Measurements from ENCODE around the gene OR3A3. TPM values are rescaled to one million over a fixed set of nuclear protein-coding genes. Genes with fewer than 3 reads are reported as not detected.
"Not testable (repeated sequence)": the region's sequence is repeated elsewhere in the genome, so short reads cannot be mapped to it uniquely, and the experiment has no call there.

Gene OR3A3
- total and polyA plus RNA-seq, 12 donors, result not detected

DNA sequence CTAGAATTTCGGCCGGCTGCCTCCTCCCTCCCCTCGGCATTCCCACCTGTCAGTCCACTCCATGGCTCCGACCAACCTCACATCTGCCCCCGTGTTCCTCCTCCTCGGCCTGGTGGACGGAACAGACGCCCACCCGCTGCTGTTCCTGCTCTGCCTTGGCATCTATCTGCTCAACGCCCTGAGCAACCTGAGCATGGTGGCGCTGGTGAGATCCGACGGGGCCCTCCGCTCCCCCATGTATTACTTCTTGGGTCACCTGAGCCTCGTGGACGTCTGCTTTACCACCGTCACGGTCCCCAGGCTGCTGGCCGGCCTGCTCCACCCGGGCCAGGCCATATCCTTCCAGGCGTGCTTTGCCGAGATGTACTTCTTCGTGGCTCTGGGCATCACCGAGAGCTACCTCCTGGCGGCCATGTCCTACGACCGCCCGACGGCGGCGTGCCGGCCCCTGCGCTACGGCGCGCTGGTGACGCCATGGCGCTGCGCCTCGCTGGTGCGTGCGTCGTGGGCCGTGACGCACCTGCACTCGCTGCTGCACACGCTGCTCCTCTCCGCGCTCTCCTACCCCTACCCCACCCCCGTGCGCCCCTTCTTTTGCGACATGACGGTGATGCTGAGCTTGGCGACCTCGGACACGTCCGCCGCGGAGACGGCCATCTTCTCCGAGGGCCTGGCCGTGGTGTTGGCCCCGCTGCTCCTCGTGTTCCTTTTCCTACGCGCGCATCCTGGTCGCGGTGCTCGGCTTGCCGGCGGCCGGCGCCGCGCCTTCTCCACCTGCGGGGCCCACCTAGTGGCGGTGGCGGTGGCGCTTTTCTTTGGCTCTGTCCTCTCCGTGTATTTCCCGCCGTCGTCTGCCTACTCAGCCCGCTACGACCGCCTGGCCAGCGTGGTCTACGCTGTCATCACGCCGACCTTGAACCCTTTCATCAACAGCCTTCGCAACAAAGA, 25.0 kb upstream of the OR3A3 start, which contains the start of gene OR3A2:
OR3A2 (minus strand) TSS at position 440 of the 948 bp plus-strand sequence.
- intact Hi-C loops (cut with DNase I), result no loop called here
- Histone ChIP-seq H3K9me3 (replicated peaks in 1 of 3) (no peaks in the 10 kb centered on the region), H3K27ac (no peak within 1 kb of the TSS), H3K4me1 (replicated peaks in 1 of 2) (no peaks in the 10 kb centered on the region), H3K27me3 (peaks cover 10% of the 10 kb centered on the region), H3K36me3 (replicated peaks in 1 of 2) (no peaks in the 10 kb centered on the region), H3K4me3 (no peak within 1 kb of the TSS)
- TF ChIP-seq, protein P1, sequence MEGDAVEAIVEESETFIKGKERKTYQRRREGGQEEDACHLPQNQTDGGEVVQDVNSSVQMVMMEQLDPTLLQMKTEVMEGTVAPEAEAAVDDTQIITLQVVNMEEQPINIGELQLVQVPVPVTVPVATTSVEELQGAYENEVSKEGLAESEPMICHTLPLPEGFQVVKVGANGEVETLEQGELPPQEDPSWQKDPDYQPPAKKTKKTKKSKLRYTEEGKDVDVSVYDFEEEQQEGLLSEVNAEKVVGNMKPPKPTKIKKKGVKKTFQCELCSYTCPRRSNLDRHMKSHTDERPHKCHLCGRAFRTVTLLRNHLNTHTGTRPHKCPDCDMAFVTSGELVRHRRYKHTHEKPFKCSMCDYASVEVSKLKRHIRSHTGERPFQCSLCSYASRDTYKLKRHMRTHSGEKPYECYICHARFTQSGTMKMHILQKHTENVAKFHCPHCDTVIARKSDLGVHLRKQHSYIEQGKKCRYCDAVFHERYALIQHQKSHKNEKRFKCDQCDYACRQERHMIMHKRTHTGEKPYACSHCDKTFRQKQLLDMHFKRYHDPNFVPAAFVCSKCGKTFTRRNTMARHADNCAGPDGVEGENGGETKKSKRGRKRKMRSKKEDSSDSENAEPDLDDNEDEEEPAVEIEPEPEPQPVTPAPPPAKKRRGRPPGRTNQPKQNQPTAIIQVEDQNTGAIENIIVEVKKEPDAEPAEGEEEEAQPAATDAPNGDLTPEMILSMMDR (IDR thresholded peaks at IDR 0.05), result no peak
- no peak for TF ChIP-seq POLR2A (IDR thresholded peaks at IDR 0.05)
- DNase-seq, result no peak
- WGBS, 4 donors, result 22 to 37% (median 27%) methylated on average over 38 to 92 of the region's 92 CpGs

DNA sequence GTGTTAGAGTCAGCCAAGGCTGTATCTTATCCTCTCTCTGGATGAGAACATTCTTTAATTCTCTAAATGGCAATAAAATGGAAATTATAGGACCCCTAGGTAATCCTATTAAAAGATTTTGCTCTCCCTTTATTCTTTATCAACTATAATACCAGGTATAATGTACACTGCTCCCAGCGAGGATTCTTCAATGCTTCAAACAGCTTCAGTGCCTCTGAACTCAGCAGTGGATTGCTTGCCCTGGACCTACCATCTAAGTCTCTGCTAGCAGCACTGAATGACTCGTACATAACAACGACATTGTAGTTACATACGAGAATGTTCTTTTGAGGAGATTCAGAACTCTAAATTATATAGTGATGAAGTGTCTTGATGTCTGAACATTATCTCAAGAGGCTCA, 21.4 kb upstream of the OR3A3 start:
- TF ChIP-seq POLR2A (IDR thresholded peaks at IDR 0.05), result no peak
- TF ChIP-seq, protein P1 (IDR thresholded peaks at IDR 0.05), result no peak
- Histone ChIP-seq H3K4me3 (no peak overlapping the region), H3K36me3 (replicated peaks in 1 of 2) (no peaks in the 10 kb centered on the region), H3K27ac (no peak overlapping the region), H3K9me3 (replicated peaks in 1 of 3) (no peaks in the 10 kb centered on the region), H3K4me1 (replicated peaks in 1 of 2) (no peaks in the 10 kb centered on the region), H3K27me3 (peaks cover 12% of the 10 kb centered on the region)
- no peak for DNase-seq
- intact Hi-C loops (cut with DNase I), result no loop called here
- 59 to 67% (median 61%) methylated on average over 4 of the region's 4 CpGs for WGBS, 4 donors

DNA sequence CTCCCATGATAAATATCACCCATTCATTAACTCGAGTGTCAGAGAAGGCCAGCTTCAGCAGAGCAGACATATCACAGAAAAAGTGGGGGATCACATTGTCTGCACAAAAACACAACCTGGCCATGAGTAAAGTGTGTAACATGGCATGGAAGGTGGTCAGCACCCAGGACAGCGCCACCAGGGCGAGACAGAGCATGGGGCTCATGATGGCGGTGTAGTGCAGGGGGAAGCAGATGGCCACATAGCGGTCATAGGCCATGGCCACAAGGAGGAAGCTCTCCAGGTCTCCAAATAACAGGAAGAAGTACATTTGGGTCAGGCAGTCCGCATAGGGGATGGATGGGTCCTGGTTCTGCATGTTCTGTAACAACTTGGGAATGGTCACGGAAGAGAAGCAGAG, 13.4 kb upstream of the OR3A3 start:
- DNase-seq; H3K27me3 ChIP-seq; H3K36me3 ChIP-seq (replicated peaks in 1 of 2); H3K27ac ChIP-seq; H3K4me1 ChIP-seq (replicated peaks in 1 of 2); intact Hi-C loops (cut with DNase I); H3K4me3 ChIP-seq; H3K9me3 ChIP-seq (replicated peaks in 1 of 3): not testable (repeated sequence)
- 41 to 53% (median 43%) methylated on average over 7 of the region's 7 CpGs for WGBS, 4 donors

DNA sequence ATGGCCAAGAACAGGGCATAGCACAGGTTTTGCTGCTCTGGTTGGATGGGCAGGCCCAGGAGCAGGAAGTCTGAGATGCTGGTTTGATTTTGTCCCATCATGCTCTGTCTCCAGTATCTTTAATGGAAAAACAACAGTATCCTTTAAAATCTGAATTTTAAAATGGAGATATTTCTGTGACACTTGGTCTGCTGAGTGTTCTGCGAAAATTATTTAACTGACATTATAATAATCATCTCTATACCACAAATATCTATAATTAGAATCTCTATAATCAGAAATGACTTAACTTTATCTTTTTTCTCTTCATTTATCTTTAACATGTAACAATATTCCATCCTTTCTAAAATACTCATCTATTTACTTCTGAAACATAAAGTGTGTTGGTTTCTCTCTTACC, 12.9 kb upstream of the OR3A3 start, which contains the start of gene OR1E1:
OR1E1 (minus strand) TSS at position 101 of the 400 bp plus-strand sequence; CDS start at position 101, 0 bp downstream.
- no peaks in the 10 kb centered on the region for H3K4me1 ChIP-seq (replicated peaks in 1 of 2)
- H3K36me3 ChIP-seq (replicated peaks in 1 of 2), result no peaks in the 10 kb centered on the region
- H3K27me3 ChIP-seq, result peaks cover 3% of the 10 kb centered on the region
- WGBS, 4 donors, result 69 to 91% (median 77%) methylated on average over 1 of the region's 1 CpG
- DNase-seq, result no peak
- no peaks in the 10 kb centered on the region for H3K9me3 ChIP-seq (replicated peaks in 1 of 3)
- H3K27ac ChIP-seq, result no peak within 1 kb of the TSS
- no peak within 1 kb of the TSS for H3K4me3 ChIP-seq
- TF ChIP-seq, protein P1 (IDR thresholded peaks at IDR 0.05), result no peak
- no peak for TF ChIP-seq POLR2A (IDR thresholded peaks at IDR 0.05)
- intact Hi-C loops (cut with DNase I), result no loop called here

Data from adrenal gland (tissue), 12 donors.